Adrenal gland (tissue), 5 donors: Measurements from ENCODE around the gene BPIFB4.

Experiments used
- POLR2A ChIP-seq, 2 donors: fragments of 450-650 bp; IDR thresholded peaks; one replicate each; pipeline ENCODE4 v1.6.1; 2017; ENCODE audit warnings: antibody characterized with exemption in 2 of 2, mild to moderate bottlenecking in 2 of 2, moderate library complexity in 1 of 2
- TF ChIP-seq, protein P1 (sequence below), 6 experiments: fragments of 450-650 bp in 4 of 6; fragments of 200-600 bp in 2 of 6; sonication (generic) in 1 of 6; IDR thresholded peaks; 1 replicate in 5 of 6; 2 replicates in 1 of 6; pipeline versions ENCODE4 v1.5.1 to v1.8.0; 2016 to 2021; ENCODE audit warnings: antibody characterized with exemption in 6 of 6, mild to moderate bottlenecking in 2 of 6, moderate library complexity in 1 of 6
- donor health status: DM: no; HTN: no; CAD: no.

DNA sequence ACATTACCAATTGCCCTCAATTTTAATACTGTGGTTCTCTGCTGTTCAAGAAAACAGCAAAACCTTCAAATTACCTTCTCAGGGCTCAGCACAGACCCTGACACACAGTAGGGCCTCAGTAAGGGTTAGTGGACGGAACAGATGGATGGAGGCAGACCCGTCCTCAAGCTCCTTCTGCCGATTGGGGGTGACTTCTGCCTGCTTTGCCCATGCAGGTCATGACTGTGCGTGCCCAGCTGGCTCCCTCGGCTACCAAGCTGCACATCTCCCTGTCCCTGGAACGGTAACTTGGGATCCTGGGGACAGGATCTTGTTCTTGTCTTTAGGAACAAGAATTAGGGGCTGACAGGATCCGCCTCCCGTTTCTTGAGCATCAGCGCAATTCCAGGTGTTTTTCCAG, 9.8 kb upstream of the BPIFB4 start:
- TF ChIP-seq, protein P1, sequence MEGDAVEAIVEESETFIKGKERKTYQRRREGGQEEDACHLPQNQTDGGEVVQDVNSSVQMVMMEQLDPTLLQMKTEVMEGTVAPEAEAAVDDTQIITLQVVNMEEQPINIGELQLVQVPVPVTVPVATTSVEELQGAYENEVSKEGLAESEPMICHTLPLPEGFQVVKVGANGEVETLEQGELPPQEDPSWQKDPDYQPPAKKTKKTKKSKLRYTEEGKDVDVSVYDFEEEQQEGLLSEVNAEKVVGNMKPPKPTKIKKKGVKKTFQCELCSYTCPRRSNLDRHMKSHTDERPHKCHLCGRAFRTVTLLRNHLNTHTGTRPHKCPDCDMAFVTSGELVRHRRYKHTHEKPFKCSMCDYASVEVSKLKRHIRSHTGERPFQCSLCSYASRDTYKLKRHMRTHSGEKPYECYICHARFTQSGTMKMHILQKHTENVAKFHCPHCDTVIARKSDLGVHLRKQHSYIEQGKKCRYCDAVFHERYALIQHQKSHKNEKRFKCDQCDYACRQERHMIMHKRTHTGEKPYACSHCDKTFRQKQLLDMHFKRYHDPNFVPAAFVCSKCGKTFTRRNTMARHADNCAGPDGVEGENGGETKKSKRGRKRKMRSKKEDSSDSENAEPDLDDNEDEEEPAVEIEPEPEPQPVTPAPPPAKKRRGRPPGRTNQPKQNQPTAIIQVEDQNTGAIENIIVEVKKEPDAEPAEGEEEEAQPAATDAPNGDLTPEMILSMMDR (IDR thresholded peaks at IDR 0.05): no peak
- TF ChIP-seq POLR2A (IDR thresholded peaks at IDR 0.05): no peak
